Type B pancreatic cell (in vitro differentiated cells): Measurements from ENCODE around the gene SUPT4H1. TPM values are rescaled to one million over a fixed set of nuclear protein-coding genes. Genes with fewer than 3 reads are reported as not detected.

Experiments
- DNase-seq: peaks from one replicate; pipeline ENCODE4 v3.0.0; 2021; ENCODE audit warnings: mixed read lengths; ENCODE audit not compliant: unreplicated experiment; ENCODE audit errors: extremely low spot score
- H3K27ac Mint-ChIP-seq: 2 replicates; pipeline ENCODE4 v1.8.0; 2021; ENCODE audit warnings: mild to moderate bottlenecking, mixed read lengths
- H3K27me3 Mint-ChIP-seq: 2 replicates; pipeline ENCODE4 v1.8.0; 2021; ENCODE audit warnings: mixed read lengths
- H3K36me3 Mint-ChIP-seq: 2 replicates; pipeline ENCODE4 v1.8.0; 2021; ENCODE audit warnings: mixed read lengths
- H3K4me1 Mint-ChIP-seq: one replicate; pipeline ENCODE4 v1.8.0; 2021; ENCODE audit warnings: mixed read lengths; ENCODE audit not compliant: unreplicated experiment
- H3K4me3 Mint-ChIP-seq: 2 replicates; pipeline ENCODE4 v1.8.0; 2021; ENCODE audit warnings: mild to moderate bottlenecking, mixed read lengths
- H3K9me3 Mint-ChIP-seq: 2 replicates; pipeline ENCODE4 v1.8.0; 2021; ENCODE audit warnings: mixed read lengths
- CTCF ChIP-seq: fragments of 200-600 bp; sonication (generic); conservative IDR thresholded peaks from 2 replicates; pipeline ENCODE4 v1.5.0; 2021; ENCODE audit warnings: antibody characterized with exemption, mild to moderate bottlenecking
- total RNA-seq: library from RNA; stranded (reverse); gene quantifications from 2 replicates; pipeline ENCODE4 v1.2.1, GENCODE V29; 2021; ENCODE audit warnings: low replicate concordance

The SUPT4H1 gene
- total RNA-seq, 1 donor from 2014 or later: 82.9 TPM

- Mint-ChIP-seq H3K9me3 (no peaks in the 10 kb centered on the region), H3K36me3 (no peaks in the 10 kb centered on the region), H3K27ac (no peak overlapping the region), H3K4me3 (no peak overlapping the region), H3K4me1 (peaks cover 5% of the 10 kb centered on the region), H3K27me3 (peaks cover 3% of the 10 kb centered on the region)
- DNase-seq: no peak
- no peak for TF ChIP-seq CTCF
These were observed 36.3 kb downstream of the SUPT4H1 start for GRCh38 chr17:58315750-58316149.

GRCh38 chr17:58315281-58315711 is 36.7 kb downstream of the SUPT4H1 start:
- TF ChIP-seq CTCF: no peak
- H3K36me3 Mint-ChIP-seq: no peaks in the 10 kb centered on the region
- H3K27me3 Mint-ChIP-seq: peaks cover 3% of the 10 kb centered on the region
- no peak for DNase-seq
- H3K27ac Mint-ChIP-seq: no peak overlapping the region
- H3K4me1 Mint-ChIP-seq: peaks cover 5% of the 10 kb centered on the region
- H3K4me3 Mint-ChIP-seq: no peak overlapping the region
- no peaks in the 10 kb centered on the region for H3K9me3 Mint-ChIP-seq

- peaks cover 3% of the 10 kb centered on the region for H3K27me3 Mint-ChIP-seq
- peaks cover 5% of the 10 kb centered on the region for H3K4me1 Mint-ChIP-seq
- no peak overlapping the region for H3K27ac Mint-ChIP-seq
- H3K9me3 Mint-ChIP-seq: no peaks in the 10 kb centered on the region
- no peak overlapping the region for H3K4me3 Mint-ChIP-seq
- TF ChIP-seq CTCF: no peak
- H3K36me3 Mint-ChIP-seq: no peaks in the 10 kb centered on the region
- DNase-seq: no peak
These were observed 37.3 kb downstream of the SUPT4H1 start for GRCh38 chr17:58314706-58315015.

- no peak for DNase-seq
- no peak overlapping the region for H3K27ac Mint-ChIP-seq
- H3K27me3 Mint-ChIP-seq: peaks cover 3% of the 10 kb centered on the region
- peaks cover 5% of the 10 kb centered on the region for H3K4me1 Mint-ChIP-seq
- no peaks in the 10 kb centered on the region for H3K9me3 Mint-ChIP-seq
- H3K36me3 Mint-ChIP-seq: no peaks in the 10 kb centered on the region
- TF ChIP-seq CTCF: no peak
- H3K4me3 Mint-ChIP-seq: no peak overlapping the region
These were observed 37.9 kb downstream of the SUPT4H1 start for GRCh38 chr17:58313815-58314705.

- H3K36me3 Mint-ChIP-seq: no peaks in the 10 kb centered on the region
- H3K4me3 Mint-ChIP-seq: no peak overlapping the region
- no peak overlapping the region for H3K27ac Mint-ChIP-seq
- H3K4me1 Mint-ChIP-seq: peaks cover 5% of the 10 kb centered on the region
- no peaks in the 10 kb centered on the region for H3K9me3 Mint-ChIP-seq
- TF ChIP-seq CTCF: no peak
- peaks cover 3% of the 10 kb centered on the region for H3K27me3 Mint-ChIP-seq
- no peak for DNase-seq
These were observed 39.2 kb downstream of the SUPT4H1 start for GRCh38 chr17:58312829-58313228.
